HG03378 (cell line): ENCODE results near the gene TSC2.
"Not testable (repeated sequence)": the region's sequence is repeated elsewhere in the genome, so short reads cannot be mapped to it uniquely, and the experiment has no call there.

Experiments used
- ATAC-seq: cut with Tn5 transposase; IDR thresholded peaks from one replicate; pipeline ENCODE4 v1.9.1; 2021; ENCODE audit warnings: mild to moderate bottlenecking, moderate library complexity; ENCODE audit not compliant: unreplicated experiment

Gene TSC2

DNA sequence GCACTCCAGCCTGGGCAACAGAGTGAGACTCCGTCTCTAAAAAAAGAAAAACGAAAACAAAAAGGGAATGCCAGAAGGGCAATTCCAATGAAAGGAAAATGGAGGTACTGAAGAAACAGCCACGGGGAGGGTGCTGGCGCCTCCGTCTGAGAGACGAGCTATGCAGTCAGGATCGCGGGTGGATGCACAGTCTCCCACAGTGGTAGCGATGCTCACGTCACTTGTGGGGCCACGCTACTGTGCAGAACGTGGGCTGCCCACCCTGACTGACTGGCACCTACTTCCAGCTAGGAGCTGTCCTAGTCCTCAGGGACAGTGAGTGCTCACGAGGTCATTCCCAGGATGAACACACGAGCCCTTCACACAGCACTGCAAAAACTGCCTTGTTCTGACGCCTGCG lies 53.8 kb downstream of the TSC2 start:
- ATAC-seq: not testable (repeated sequence)

DNA sequence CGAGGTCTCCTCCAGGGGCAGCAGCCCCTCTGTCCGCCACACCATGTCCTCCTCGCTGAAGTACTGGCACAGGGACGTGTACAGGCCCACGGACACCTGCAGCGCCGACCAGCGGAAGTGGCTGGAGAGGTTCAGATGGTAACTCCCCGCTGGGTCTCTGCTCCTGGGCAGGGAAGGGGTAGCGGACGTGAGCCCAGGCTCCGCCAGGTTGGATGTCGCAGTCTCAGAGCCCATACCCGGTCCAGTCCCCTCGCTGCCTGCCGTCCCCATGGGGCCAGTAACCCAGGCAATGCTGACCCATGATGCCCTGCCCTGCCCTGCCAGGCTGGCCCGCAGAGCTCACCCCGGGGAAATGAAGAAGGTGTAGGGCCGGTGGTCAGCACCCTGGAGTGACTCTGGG lies 54.7 kb downstream of the TSC2 start:
- no peak for ATAC-seq

DNA sequence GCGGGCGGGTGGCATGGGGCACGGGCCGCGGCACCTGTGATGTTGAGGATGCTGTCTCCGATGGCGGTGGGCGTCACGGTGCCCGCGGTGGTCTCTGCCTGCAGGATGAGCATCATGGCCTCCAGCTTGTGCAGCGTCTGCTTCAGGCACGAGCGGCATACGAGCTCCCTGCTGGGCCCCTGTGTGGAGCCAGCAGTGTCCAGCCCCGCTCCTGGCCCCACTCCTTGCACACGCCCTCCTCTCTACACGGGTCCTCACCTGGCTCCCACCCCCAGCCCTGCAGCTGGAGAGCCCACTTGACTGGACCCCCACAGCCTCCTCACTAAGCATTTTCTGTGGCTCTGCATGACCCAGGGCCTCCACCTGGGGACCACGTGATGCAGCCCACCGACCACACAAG lies 56.7 kb downstream of the TSC2 start:
- not testable (repeated sequence) for ATAC-seq

DNA sequence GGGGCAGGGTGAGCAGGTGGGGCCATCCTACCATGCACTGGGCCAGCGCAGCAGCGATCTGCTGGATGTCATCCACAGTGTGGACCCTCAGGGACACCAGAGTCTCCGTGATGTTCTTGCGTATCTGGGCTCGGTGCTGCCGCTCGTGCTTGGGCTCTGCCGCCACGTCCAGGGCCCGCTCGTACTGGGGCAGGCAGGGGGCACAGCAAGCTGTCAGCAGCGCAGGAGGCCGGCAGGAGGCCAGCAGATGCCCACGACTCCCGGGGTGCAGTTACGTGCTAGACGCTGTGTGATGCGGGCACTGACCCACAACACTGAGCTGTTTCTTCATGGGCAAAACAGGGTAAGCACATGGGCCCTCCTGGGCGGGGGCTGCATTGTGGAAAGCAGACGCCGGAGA lies 57.5 kb downstream of the TSC2 start:
- ATAC-seq: not testable (repeated sequence)

DNA sequence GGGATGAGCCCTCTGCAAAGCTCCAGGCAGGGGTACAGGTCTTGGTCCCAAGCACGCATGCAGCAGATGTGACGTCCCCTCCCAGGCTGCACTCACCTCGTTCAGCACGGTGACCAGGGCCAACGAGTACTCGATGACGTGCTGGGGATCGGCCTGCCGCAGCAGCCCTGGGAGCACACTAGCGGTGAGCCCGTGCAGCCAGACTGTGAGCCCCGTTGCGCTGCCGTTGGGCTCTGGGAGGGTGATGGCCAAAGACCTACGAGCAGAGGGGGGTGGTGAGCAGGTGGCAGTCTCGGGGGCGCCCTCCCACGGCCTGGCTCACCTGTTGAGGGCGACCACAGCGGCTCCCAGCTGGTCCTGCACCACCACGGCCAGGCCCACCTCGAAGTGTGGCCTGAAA lies 58.0 kb downstream of the TSC2 start:
- ATAC-seq: not testable (repeated sequence)

DNA sequence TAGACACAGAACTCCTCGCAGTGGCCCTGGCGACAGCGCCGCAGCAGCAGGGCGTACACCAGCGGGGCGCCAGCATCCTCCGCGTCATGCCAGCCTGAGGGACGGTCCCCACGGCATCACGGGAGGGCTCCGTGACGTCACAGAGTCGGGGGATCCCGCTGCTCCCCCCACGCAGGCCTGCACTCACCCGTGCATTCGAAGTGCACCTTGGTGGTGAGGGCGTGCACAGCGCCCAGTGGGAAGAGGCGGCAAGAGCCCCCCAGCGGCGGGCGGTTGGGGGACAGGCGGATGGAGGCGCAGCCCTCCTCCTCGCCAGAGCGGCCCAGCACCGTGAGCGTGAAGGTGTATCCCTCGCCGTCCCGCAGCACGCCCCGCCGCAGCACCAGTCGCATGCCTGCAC lies 58.4 kb downstream of the TSC2 start:
- not testable (repeated sequence) for ATAC-seq

DNA sequence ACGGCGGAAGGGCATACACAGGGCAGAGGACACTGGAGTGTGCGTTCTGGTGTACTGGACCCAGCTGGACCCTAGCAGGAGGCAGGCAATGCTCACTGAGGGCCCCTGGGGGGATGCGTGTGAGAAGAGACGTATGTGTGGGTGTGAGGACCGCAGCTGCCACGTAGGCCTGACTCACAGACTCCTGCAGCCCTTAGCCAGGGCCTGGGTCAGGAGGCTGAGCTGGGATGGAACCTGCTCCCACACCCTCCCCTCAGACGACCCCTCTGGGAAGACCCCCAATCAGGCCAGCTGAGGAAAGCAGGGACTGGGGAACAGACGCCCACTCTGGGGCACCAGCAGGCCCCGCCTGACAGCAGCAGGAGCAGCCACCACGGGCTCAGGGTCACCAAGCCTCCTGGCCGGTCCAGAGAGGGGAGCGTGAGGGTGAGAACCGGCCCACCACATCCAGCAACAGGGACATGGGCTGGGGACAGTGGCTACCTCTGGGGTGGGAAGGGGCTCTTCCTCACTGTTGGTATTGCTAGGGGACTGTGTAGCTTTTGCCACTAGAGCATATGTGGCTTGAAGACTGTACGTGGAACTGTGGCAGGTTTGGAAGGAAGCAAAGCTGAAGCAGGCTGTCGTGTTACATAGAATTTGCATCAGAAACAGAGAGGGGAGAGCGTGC lies 59.5 kb downstream of the TSC2 start:
- ATAC-seq: not testable (repeated sequence)

DNA sequence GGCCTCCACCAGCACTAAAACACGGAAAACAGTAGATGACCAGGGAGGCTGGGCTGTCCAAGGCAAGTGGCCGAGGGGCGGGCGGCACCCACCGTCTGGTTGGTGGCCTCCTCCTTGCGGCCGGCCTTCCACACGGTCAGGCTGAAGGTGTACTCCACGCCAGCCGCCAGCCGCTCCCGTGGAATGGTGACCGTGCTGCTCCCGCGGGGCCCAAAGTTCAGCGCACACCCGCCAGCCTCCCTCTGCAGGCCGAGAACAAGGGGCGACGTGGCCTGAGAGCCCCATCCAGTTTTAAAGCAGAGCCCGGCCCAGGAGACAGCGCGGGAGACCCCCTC lies 60.0 kb downstream of the TSC2 start:
- not testable (repeated sequence) for ATAC-seq

DNA sequence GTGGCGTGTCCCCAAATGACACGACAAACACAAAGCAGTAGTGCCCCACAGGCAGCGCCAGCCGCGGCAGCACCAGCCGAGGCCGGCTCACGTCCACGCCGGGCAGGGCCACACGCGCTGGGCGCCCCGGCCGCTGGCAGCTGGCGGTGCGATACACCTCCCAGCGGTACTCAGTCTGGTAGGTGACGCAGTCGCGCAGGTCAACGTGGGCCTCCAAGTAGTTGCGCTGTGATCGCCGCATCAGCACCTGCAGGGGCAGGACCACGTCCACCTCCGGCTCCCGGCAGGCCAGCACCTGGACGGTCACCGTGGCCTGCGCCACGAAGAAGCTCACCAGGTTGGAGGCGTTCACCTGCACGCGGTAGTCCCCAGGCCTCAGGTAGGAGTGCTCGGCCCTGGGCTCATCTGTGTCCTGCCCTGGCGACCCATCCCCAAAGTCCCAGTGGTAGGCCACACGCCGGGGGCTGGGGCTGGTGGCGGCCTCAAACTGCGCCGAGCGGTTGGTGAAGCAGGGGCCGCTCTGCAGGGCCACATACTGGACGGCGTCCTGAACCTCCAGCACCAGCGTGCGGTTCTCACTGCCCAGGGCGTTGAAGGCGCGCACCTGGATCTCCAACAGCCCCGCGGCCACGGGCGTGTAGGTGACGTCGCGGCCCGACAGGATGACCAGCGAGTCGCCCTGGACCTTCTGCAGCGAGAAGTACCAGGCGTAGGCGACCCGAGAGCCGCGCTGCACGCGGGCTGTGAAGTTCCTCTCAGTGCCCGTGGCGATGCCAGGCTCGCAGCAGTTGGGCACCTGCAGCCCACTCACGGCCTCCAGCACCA lies 60.9 kb downstream of the TSC2 start:
- ATAC-seq: not testable (repeated sequence)

DNA sequence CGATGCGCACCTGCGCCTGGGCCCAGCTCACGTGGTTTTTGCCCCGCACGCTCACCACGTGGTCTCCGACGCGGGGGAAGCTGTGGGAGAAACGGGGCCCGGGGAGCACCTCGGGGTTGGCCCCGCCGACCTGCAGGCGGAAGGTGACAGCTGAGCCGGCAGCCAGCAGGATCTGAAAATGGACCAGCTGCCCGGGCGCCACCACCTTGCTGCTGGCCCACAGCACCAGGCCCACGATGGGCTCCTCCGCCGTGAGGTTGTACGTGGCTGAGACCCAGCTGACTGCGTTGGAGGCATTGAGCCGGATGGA lies 61.4 kb downstream of the TSC2 start:
- not testable (repeated sequence) for ATAC-seq

DNA sequence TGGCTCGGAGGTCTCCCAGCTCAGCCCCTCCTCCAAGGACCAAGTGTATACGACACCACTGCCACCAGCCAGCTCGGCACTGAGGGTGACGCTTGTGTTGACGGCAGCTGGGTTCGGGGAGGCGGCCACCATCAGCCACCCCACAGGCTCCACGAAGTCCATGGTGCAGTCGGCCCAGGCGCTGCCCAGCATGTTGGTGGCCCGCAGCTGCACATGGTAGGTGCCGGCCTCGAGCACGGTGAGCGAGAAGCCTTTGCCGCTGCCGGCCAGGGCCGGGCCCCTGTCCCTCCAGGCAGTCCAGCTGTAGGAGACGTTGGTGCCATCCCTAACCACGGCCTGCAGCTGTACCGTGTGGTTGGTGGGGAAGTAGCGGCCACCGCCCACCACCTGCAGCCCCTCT lies 62.1 kb downstream of the TSC2 start:
- ATAC-seq: not testable (repeated sequence)

DNA sequence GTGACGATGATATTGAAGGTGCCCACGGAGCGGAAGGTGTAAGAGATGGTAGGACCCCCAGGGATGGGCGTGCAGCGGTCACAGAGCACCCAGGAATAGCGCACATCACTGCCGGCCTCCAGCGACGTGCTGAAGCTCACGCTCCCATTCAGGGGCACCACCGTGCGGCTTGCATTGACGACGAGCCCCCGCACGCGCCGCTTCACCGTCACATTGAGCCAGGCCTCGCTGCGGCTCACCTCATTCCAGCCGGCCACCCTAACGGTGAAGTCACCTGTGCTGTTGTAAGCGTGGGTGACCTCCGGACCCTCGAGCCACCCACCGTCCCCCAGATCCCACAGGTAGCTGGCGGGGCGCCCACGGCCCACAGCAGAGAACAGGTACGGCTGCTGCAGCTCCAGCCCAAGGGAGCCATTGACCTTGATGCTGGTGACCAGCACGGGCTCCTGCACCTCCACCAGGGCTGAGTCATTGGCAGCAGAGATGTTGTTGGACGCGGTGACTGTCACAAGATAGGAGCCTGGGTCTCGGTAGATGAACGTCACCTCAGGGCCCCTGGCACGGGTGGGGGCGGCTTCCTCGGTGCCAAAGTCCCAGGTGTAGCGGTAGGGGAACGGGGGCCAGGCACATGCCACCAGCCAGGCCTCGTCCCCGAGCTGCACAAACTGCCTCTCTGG lies 62.7 kb downstream of the TSC2 start:
- ATAC-seq: not testable (repeated sequence)

DNA sequence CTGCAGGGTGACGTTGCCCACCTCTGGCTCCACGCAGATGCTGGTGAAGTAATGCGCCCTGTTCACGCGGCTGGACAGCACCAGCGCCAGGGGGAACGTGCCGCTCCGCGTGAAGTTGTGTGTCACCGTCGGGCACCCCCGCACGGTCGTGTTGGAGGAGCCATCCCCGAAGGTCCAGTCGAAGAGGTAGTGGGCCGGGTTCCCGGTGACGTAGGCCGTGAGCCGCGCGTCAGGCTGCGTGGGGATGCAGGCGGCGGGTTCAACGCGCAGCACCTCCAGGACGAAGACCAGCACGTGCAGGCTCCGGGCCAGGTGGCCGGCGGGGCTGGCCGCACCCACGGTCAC lies 63.2 kb downstream of the TSC2 start:
- ATAC-seq: not testable (repeated sequence)

DNA sequence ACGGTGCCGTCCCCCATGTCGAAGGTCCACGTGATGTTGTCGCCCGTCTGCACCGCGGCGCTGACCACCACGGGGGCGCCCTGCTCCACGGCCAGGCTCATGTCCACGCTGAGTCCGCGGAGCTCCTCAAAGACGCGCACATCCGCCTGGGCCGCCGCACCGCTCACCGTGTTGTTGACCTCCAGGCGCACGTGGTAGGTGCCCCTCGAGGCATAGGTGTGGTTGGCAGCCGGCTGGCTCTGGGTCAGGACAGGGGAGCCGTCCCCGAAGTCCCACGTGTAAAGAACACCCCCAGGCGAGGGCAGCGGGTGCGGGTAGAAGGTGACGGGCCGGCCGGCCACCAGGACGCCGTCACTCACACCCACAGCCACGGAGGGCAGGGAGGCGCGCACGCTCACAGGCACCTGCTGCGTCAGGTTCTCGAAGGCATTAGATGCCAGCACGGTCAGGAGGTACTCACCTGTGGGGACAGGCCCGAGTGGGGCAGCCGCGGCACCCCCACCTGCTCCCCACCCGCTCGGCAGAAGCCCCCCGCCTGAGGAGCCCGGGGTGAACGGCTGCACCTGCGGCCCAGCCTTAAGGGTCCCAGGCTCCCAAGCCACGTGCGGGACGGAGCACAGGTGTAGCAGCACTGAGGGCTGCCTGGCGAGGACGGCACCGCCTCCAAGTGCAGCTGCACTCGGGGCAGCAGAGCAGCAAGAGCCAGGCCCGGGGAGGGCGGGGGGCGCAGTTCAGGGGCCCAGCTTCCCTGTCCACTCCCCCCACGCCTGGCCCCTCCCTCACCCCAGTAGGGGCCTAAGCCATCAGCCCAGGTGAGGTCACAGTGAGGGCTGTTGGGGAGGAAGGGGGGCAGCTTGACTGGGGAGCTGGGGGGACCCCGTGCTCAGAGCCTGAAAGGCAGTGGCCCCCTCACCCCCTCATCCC lies 63.9 kb downstream of the TSC2 start:
- not testable (repeated sequence) for ATAC-seq

DNA sequence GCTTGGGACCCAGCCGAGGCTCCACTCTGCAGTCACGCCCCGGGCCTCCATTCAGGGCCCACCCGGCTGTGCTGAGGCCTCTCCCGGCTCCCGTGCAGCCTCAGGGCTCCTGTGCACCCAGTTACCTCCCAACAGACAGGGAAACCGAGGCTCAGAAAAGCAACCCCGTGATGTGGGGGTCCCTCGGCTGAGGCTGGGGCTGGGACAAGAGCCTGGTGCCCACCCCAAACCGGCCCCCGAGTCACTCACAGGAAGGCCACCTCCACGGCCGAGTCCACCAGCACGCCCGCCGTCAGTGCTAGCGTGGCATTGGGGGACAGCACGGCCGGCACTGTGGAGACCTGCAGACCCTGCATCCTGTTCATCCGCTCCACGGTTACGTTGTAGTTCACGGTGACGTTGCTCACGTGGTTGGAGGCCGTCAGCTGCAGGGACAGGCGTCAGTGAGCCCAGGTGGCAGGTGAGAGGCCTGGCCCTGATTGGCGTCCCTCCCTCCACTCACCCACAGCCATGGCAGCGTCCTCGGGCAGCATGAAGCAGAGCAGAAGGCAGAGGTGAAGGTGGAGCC lies 64.8 kb downstream of the TSC2 start:
- ATAC-seq: not testable (repeated sequence)

DNA sequence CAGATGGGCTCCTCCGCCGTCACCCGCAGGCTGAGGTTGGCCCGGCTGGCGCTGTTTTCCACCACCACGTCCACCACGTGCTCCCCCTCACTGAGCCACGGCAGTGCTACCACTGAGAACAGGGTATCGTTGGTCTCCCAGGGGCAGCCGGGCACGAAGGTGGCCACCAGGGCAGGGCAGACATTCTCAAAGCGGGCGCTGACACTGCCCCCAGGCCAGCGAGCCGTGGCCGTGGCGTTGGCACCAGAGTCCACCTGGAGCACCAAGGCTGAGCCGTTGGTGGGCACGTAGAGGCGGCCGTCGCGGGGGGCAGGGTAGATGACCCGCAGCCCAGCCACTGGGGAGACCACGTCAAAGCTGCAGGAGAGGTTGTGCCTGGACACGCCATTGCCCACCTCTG lies 66.4 kb downstream of the TSC2 start:
- not testable (repeated sequence) for ATAC-seq

DNA sequence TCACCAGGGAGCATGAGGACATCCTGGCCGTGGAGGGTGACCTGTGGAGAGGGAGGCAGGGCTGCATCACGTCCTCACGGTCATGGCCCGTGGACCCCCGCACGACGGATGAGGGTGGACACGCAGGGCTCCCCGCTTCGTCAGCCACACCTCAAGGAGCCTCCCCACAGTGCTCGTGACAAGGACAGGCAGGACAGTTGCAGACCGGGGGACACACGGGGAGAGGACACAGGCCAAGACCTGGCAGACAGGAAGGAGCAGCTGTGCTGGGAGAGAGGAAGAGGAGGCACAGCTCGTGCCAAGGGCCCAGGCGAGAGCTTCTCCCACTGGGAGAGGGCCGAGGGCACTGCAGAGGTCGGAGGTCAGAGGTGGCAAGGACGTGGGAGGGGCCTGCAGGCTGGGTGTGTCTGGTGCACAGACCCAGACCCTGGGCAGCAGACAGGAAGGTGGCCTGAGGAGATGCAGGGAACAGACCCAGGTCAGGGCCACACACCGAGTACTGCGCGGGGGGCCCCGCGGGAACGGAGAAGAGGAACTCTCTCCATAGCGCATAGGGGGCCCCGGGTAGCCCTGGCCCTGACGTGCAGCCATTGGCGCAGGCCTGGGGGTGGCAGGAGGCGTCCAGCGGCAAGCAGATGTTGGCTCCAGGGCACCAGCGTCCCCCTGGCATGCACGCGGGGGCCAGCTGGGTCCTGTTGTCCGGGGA lies 67.3 kb downstream of the TSC2 start:
- ATAC-seq: not testable (repeated sequence)

DNA sequence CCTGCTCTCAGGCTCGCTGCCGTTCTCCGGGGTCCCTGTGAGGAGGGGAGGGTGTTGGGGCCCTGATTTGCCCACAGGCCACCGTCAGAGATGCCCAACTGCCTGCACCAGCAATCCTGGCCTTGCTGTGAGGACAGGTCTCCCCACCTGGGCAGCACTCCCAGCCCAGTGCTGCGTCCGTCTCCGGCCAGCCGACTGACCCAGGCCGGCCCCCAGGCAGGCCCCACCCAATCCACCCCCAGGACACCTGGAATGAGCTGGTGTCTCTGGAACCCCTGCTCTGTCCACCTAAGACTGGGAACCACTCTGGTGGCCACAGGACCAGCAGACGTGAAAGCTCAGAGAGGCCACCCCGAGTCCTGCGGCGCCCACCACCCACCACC lies 67.8 kb downstream of the TSC2 start:
- no peak for ATAC-seq

DNA sequence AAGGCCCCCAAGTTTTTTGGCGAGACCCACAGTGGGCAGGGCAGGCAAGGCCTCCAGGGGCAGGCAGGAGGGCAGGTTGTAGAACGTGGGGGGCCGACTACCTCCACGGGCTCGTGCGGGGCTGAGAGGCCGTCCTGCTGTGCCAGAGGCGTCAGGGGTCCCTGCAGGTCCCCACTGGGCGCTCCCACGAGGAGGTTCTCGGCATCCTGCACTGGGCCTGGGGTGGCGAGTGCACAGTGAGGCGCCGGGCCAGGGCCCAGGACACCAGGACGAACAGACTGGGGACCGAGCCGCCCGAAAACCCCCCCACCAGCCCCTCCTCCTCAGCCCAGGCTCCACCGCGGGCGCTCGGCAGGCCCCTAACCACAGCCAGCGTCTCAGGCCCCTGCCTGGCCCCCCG lies 68.6 kb downstream of the TSC2 start:
- not testable (repeated sequence) for ATAC-seq

DNA sequence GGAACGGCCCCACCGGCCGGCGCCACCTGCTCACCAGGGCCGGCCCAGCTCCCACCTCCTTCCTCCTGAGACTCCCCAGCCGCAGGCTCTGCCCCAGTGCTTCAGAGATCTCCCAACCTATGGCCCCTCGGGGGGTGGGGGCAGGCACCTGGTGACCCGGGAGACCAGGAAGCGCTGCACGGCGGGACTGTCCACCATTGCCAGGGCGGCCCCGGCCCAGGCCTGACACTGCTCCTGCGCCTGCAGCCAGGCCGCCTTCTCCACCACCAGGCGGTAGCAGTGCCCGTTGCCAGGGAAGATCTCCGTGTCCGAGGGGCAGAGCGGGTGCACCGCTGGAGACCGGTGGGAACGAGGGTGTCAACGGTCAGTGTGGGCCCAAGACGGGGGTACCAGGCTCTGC lies 69.6 kb downstream of the TSC2 start:
- ATAC-seq: not testable (repeated sequence)
